ENCODE results near the gene SESN3. TPM values are rescaled to one million over a fixed set of nuclear protein-coding genes. Genes with fewer than 3 reads are reported as not detected.

The SESN3 gene
- polyA plus RNA-seq, 1 of the 3 experiments (the other 2 are of a cell fraction), result 1.7 TPM

DNA sequence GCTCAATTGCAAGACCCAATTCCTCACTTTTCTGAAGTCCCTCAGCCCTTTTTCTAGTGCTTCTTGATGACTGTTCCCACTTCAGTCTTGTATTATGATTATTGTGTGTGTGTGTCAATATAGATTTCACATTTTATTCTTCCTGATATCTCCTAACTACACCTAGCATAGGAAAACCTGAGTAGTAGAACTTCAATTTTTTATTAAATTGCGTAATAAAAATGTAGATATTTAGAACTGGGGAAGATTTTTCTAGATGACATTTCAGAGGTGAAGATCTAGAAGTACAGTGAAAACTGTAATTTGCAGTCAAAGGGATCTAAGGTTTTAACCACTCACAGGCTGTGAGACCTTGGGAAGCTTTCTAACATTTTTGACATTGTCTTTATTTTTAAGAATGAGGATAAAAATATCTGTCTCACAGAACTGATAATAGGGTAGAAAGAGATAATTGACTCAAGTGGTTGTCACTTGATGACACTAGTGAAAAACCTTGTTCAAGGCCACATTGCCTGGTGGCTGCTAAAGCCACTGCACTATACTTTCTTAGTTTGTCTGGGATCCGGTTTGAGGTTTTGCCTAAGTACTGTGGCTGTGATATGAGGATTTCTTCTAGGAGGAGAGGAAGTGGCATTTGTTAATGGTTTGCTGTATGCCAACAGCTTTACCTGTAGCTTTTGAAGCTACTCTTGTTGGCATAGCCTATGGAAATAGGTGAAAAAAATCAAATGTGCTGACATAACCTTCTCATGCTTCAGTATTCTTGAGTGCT lies 32.2 kb upstream of the SESN3 start:
- DNase-seq, result no peak

DNA sequence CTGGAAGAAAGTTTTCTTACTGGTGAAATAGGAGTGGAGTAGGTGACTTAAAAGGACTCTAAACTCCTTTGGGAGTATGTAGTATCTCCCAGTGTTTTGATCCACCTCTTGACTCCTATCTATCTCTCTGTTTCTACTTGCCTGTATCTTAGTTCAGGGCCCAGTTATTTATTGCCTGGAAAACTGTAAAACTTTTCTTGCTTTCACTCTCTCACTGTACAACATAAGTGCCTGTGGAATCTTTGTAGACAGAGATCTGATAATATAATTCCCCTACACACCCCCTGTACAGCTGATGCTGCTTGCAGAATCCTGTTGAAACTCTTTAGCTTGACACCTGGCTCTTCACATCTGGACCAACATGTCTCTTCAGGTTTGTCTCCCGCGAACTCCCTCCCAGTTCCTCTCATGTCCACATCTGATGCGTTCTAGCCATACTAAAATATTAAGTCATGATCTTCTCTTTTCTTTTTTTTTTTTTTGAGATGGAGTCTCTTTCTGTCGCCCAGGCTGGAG lies 26.5 kb upstream of the SESN3 start:
- Histone ChIP-seq H3K27ac (ENCODE audit: low read depth in 2 of 2, low read length in 1 of 2) (no peak overlapping the region), H3K9ac (no peak overlapping the region), H3K79me2 (ENCODE audit: insufficient read depth) (no peaks in the 10 kb centered on the region), H3K4me2 (no peak overlapping the region), H3K4me3 (ENCODE audit: low read depth in 2 of 2, low read length in 1 of 2) (no peak overlapping the region), H3K4me1 (ENCODE audit: control insufficient read depth in 1 of 2, insufficient read depth in 2 of 2, low read depth in 1 of 2, low read length in 1 of 2) (peaks cover 5 to 21% of the 10 kb centered on the region in 2 experiments; a peak in 3 of 4 replicates), H4K20me1 (ENCODE audit: insufficient read depth) (no peaks in the 10 kb centered on the region), H2AFZ (ENCODE audit: low read depth) (no peak overlapping the region), H3K9me3 (no peaks in the 10 kb centered on the region), H3K9me2 (no peaks in the 10 kb centered on the region), H3F3A (replicated peaks; ENCODE audit: insufficient read depth) (no peaks in the 10 kb centered on the region), H3K36me3 (replicated peaks in 1 of 2; ENCODE audit: control insufficient read depth in 1 of 2, insufficient read depth in 2 of 2, low read length in 1 of 2) (no peaks in the 10 kb centered on the region), H3K27me3 (ENCODE audit: insufficient read depth) (no peaks in the 10 kb centered on the region)
- ChIA-PET POLR2A (interaction anchor here (0.6 kb wide), 1 partner anchor 13 kb away, joined by 3 read pairs; no protein-coding TSS in a partner anchor), CTCF (no interaction called here)
- TF ChIP-seq FOXM1 (IDR thresholded peaks at IDR 0.05; ENCODE audit: low read depth) (no peak), YY1 (IDR thresholded peaks at IDR 0.05; ENCODE audit: low read depth) (no peak), FOXJ3 (CRISPR knock-in tag; IDR thresholded peaks at IDR 0.05) (no peak), SIN3A (IDR thresholded peaks at IDR 0.05; ENCODE audit: borderline replicate concordance, low read depth, low read length) (no peak), RXRA (IDR thresholded peaks at IDR 0.05; ENCODE audit: borderline replicate concordance, low read depth) (no peak), NFIC (IDR thresholded peaks at IDR 0.05; ENCODE audit: borderline replicate concordance) (no peak), POLR2AphosphoS5 (IDR thresholded peaks at IDR 0.05; ENCODE audit: low read depth, low read length) (no peak)
- TF ChIP-seq, protein P1, sequence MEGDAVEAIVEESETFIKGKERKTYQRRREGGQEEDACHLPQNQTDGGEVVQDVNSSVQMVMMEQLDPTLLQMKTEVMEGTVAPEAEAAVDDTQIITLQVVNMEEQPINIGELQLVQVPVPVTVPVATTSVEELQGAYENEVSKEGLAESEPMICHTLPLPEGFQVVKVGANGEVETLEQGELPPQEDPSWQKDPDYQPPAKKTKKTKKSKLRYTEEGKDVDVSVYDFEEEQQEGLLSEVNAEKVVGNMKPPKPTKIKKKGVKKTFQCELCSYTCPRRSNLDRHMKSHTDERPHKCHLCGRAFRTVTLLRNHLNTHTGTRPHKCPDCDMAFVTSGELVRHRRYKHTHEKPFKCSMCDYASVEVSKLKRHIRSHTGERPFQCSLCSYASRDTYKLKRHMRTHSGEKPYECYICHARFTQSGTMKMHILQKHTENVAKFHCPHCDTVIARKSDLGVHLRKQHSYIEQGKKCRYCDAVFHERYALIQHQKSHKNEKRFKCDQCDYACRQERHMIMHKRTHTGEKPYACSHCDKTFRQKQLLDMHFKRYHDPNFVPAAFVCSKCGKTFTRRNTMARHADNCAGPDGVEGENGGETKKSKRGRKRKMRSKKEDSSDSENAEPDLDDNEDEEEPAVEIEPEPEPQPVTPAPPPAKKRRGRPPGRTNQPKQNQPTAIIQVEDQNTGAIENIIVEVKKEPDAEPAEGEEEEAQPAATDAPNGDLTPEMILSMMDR (IDR thresholded peaks at IDR 0.05), result no peak
- WGBS (ENCODE audit: low lambda C conversion rate), result 80% methylated on average over 4 of the region's 4 CpGs
- DNase-seq, result no peak

More for the DNA sequence above, 32.2 kb upstream of the SESN3 start:
- H3F3A ChIP-seq (replicated peaks; ENCODE audit: insufficient read depth), result no peaks in the 10 kb centered on the region
- no peak overlapping the region for H2AFZ ChIP-seq (ENCODE audit: low read depth)
- no peak overlapping the region for H3K27ac ChIP-seq (ENCODE audit: low read depth in 2 of 2, low read length in 1 of 2)
- no peaks in the 10 kb centered on the region for H3K36me3 ChIP-seq (replicated peaks in 1 of 2; ENCODE audit: control insufficient read depth in 1 of 2, insufficient read depth in 2 of 2, low read length in 1 of 2)
- no peak overlapping the region for H3K9ac ChIP-seq
- TF ChIP-seq RCOR1 (IDR thresholded peaks at IDR 0.05; ENCODE audit: low read length) (no peak), FOSL2 (IDR thresholded peaks at IDR 0.05; ENCODE audit: borderline replicate concordance, low read depth) (no peak), ELF1 (IDR thresholded peaks at IDR 0.05) (no peak), MEF2A (IDR thresholded peaks at IDR 0.05; ENCODE audit: borderline replicate concordance, low read depth) (no peak), GATA2 (CRISPR knock-in tag; IDR thresholded peaks at IDR 0.05) (no peak), NRF1 (IDR thresholded peaks at IDR 0.05; ENCODE audit: low read depth, low read length) (no peak)
- TF ChIP-seq, protein P2, sequence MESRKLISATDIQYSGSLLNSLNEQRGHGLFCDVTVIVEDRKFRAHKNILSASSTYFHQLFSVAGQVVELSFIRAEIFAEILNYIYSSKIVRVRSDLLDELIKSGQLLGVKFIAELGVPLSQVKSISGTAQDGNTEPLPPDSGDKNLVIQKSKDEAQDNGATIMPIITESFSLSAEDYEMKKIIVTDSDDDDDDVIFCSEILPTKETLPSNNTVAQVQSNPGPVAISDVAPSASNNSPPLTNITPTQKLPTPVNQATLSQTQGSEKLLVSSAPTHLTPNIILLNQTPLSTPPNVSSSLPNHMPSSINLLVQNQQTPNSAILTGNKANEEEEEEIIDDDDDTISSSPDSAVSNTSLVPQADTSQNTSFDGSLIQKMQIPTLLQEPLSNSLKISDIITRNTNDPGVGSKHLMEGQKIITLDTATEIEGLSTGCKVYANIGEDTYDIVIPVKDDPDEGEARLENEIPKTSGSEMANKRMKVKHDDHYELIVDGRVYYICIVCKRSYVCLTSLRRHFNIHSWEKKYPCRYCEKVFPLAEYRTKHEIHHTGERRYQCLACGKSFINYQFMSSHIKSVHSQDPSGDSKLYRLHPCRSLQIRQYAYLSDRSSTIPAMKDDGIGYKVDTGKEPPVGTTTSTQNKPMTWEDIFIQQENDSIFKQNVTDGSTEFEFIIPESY (IDR thresholded peaks at IDR 0.05; ENCODE audit: borderline replicate concordance, low read depth), result no peak
- TF ChIP-seq, protein P1 (IDR thresholded peaks at IDR 0.05), result no peak
- TF ChIP-seq, protein P3, sequence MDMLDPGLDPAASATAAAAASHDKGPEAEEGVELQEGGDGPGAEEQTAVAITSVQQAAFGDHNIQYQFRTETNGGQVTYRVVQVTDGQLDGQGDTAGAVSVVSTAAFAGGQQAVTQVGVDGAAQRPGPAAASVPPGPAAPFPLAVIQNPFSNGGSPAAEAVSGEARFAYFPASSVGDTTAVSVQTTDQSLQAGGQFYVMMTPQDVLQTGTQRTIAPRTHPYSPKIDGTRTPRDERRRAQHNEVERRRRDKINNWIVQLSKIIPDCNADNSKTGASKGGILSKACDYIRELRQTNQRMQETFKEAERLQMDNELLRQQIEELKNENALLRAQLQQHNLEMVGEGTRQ (IDR thresholded peaks at IDR 0.05; ENCODE audit: borderline replicate concordance, low read depth, low read length), result no peak
- H3K4me3 ChIP-seq (ENCODE audit: low read depth in 2 of 2, low read length in 1 of 2), result no peak overlapping the region
- POLR2A ChIA-PET, result no interaction called here
- no peaks in the 10 kb centered on the region for H3K9me3 ChIP-seq
- no peaks in the 10 kb centered on the region; the same call in 1 of the 2 replicates for H3K27me3 ChIP-seq (ENCODE audit: insufficient read depth)
- WGBS (ENCODE audit: low lambda C conversion rate), result 47% methylated on average over 2 of the region's 2 CpGs
- no peaks in the 10 kb centered on the region for H3K9me2 ChIP-seq
- no peaks in the 10 kb centered on the region for H4K20me1 ChIP-seq (ENCODE audit: insufficient read depth)
- no peaks in the 10 kb centered on the region for H3K79me2 ChIP-seq (ENCODE audit: insufficient read depth)
- CTCF ChIA-PET, result interaction anchor here (1.0 kb wide), 1 partner anchor 33 kb away, joined by 3 read pairs; no protein-coding TSS in a partner anchor
- H3K4me2 ChIP-seq, result no peak overlapping the region
- no peaks in the 10 kb centered on the region; a peak in 1 of 4 replicates for H3K4me1 ChIP-seq (ENCODE audit: control insufficient read depth in 1 of 2, insufficient read depth in 2 of 2, low read depth in 1 of 2, low read length in 1 of 2)

Measured in SK-N-SH (cell line).